Stimulated activated CD4-positive, alpha-beta T cell treated with anti-CD3 and anti-CD28 coated beads, Interleukin-2, amount 100 ng/mL, for 24 hours (primary cell): ENCODE results near the gene SOX21.
"Not testable (repeated sequence)": the region's sequence is repeated elsewhere in the genome, so short reads cannot be mapped to it uniquely, and the experiment has no call there.

Experiments used
- DNase-seq, 2 donors: peaks; one replicate each; pipeline ENCODE4 v3.0.0-alpha.2; 2020

SOX21 gene

GRCh38 chr13:94712287-94712811, at the start of gene SOX21:
Gene SOX21, minus strand, starts transcription at chr13:94712545. Its CDS starts 496 bp downstream, at chr13:94712049.
- peak in 1 of 2 donors; percentile 21 for DNase-seq

GRCh38 chr13:94761407-94761806, 49.1 kb upstream of the SOX21 start:
- no peak for DNase-seq

GRCh38 chr13:94759120-94759728, 46.9 kb upstream of the SOX21 start:
- DNase-seq: no peak

- DNase-seq: no peak
Measured at GRCh38 chr13:94758436-94758960, 46.2 kb upstream of the SOX21 start.

- DNase-seq: no peak
Measured at GRCh38 chr13:94753327-94753726, 41.0 kb upstream of the SOX21 start.

GRCh38 chr13:94749162-94749561, 36.8 kb upstream of the SOX21 start:
- DNase-seq: no peak

- DNase-seq: no peak
Measured at GRCh38 chr13:94739235-94739634, 26.9 kb upstream of the SOX21 start.

- DNase-seq: no peak
Measured at GRCh38 chr13:94731028-94731427, 18.7 kb upstream of the SOX21 start.

- DNase-seq: not testable (repeated sequence)
Measured at GRCh38 chr13:94729941-94730340, 17.6 kb upstream of the SOX21 start.

- DNase-seq: no peak
Measured at GRCh38 chr13:94726425-94726824, 14.1 kb upstream of the SOX21 start.

- no peak for DNase-seq
Measured at GRCh38 chr13:94722609-94723345, 10.4 kb upstream of the SOX21 start.

- DNase-seq: not testable (repeated sequence)
Measured at GRCh38 chr13:94718697-94719096, 6.4 kb upstream of the SOX21 start.

GRCh38 chr13:94717916-94718315, 5.6 kb upstream of the SOX21 start:
- no peak for DNase-seq

- no peak for DNase-seq
Measured at GRCh38 chr13:94716016-94716415, 3.7 kb upstream of the SOX21 start.

- peak in 1 of 2 donors; percentile 4 for DNase-seq
Measured at GRCh38 chr13:94713561-94714182, 1.3 kb upstream of the SOX21 start.

- DNase-seq: peak in 1 of 2 donors; percentile 20
Measured at GRCh38 chr13:94712812-94713560, 641 bp upstream of the SOX21 start.

GRCh38 chr13:94711561-94712286, 621 bp downstream of the SOX21 start:
- peak in 1 of 2 donors; percentile 39 for DNase-seq

GRCh38 chr13:94710881-94711560, 1.3 kb downstream of the SOX21 start:
- peak in 1 of 2 donors; percentile 45 for DNase-seq

- DNase-seq: no peak
Measured at GRCh38 chr13:94710065-94710781, 2.1 kb downstream of the SOX21 start.

GRCh38 chr13:94709001-94709834, 3.1 kb downstream of the SOX21 start:
- DNase-seq: no peak
